Thoracic aorta (tissue), 2 donors: ENCODE results near the gene ADPRHL1. TPM values are rescaled to one million over a fixed set of nuclear protein-coding genes. Genes with fewer than 3 reads are reported as not detected.

Experiments
- ATAC-seq: fragments of 150-250 bp; one replicate; pipeline ENCODE4 v1.8.0; 2017; ENCODE audit warnings: low read depth; ENCODE audit not compliant: insufficient number of reproducible peaks, low FRiP score
- DNase-seq: peaks from one replicate; pipeline ENCODE4 v3.0.0-alpha.2; 2020; ENCODE audit warnings: low spot score
- H3K27ac ChIP-seq, 2 donors: fragments of 200-600 bp; sonication (generic); 1 replicate in 1 of 2; 2 replicates in 1 of 2; pipeline ENCODE4 v1.5.1; 2016; ENCODE audit warnings: mild to moderate bottlenecking in 2 of 2, moderate library complexity in 2 of 2
- H3K27me3 ChIP-seq: fragments of 200-600 bp; sonication (generic); replicated peaks from 2 replicates; pipeline ENCODE4 v1.6.0; 2016; ENCODE audit warnings: mild to moderate bottlenecking; ENCODE audit not compliant: insufficient read depth
- H3K36me3 ChIP-seq: fragments of 200-600 bp; sonication (generic); one replicate; pipeline ENCODE4 v1.5.1; 2016
- H3K4me1 ChIP-seq, 2 donors: fragments of 200-600 bp; sonication (generic); 1 replicate in 1 of 2; 2 replicates in 1 of 2; pipeline versions ENCODE4 v1.5.1 to v1.6.0; 2016; ENCODE audit warnings: low read depth in 2 of 2, mild to moderate bottlenecking in 1 of 2; ENCODE audit not compliant: control insufficient read depth in 1 of 2
- H3K4me3 ChIP-seq: fragments of 200-600 bp; sonication (generic); 2 replicates; pipeline ENCODE4 v1.5.1; 2016; ENCODE audit warnings: mild to moderate bottlenecking
- H3K9me3 ChIP-seq: fragments of 200-600 bp; sonication (generic); 2 replicates; pipeline ENCODE4 v1.5.1; 2016
- total RNA-seq, 2 donors: library from RNA; depleted of rRNA; stranded (reverse); fragments of >200 nt; gene quantifications; one replicate each; pipeline versions ENCODE4 v1.1.0 to v1.2.3, GENCODE V29; 2016
- TF ChIP-seq, protein P1 (sequence below): fragments of 200-600 bp; sonication (generic); IDR thresholded peaks from one replicate; pipeline ENCODE4 v1.5.1; 2019; ENCODE audit warnings: antibody characterized with exemption

Gene ADPRHL1
- total RNA-seq, 2 donors from 2014 or later: 11.8 to 12.6 TPM

DNA sequence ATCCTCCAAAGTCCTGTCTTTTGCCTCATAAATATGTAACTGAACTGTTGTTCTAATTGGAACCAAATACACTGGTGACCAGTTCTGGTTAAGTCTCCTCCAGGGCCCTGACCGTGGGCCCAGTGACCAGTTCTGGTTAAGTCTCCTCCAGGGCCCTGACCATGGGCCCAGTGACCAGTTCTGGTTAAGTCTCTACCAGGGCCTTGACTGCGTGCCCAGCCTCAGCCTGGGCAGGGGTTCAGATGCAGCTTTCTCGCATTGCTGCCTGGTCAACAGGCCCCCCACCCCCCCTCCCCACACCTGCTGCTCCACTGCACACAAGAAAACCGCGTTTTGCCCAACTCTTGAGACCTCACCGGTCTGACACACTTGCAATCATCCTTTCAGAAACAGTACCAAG lies 85.5 kb downstream of the ADPRHL1 start:
- no peaks in the 10 kb centered on the region for H3K27me3 ChIP-seq
- H3K36me3 ChIP-seq: no peaks in the 10 kb centered on the region
- H3K4me1 ChIP-seq: peaks cover 3 to 5% of the 10 kb centered on the region in 2 donors
- H3K27ac ChIP-seq: no peak overlapping the region
- no peak for ATAC-seq
- no peak for DNase-seq
- H3K9me3 ChIP-seq: no peaks in the 10 kb centered on the region
- TF ChIP-seq, protein P1, sequence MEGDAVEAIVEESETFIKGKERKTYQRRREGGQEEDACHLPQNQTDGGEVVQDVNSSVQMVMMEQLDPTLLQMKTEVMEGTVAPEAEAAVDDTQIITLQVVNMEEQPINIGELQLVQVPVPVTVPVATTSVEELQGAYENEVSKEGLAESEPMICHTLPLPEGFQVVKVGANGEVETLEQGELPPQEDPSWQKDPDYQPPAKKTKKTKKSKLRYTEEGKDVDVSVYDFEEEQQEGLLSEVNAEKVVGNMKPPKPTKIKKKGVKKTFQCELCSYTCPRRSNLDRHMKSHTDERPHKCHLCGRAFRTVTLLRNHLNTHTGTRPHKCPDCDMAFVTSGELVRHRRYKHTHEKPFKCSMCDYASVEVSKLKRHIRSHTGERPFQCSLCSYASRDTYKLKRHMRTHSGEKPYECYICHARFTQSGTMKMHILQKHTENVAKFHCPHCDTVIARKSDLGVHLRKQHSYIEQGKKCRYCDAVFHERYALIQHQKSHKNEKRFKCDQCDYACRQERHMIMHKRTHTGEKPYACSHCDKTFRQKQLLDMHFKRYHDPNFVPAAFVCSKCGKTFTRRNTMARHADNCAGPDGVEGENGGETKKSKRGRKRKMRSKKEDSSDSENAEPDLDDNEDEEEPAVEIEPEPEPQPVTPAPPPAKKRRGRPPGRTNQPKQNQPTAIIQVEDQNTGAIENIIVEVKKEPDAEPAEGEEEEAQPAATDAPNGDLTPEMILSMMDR: no peak
- no peak overlapping the region for H3K4me3 ChIP-seq

DNA sequence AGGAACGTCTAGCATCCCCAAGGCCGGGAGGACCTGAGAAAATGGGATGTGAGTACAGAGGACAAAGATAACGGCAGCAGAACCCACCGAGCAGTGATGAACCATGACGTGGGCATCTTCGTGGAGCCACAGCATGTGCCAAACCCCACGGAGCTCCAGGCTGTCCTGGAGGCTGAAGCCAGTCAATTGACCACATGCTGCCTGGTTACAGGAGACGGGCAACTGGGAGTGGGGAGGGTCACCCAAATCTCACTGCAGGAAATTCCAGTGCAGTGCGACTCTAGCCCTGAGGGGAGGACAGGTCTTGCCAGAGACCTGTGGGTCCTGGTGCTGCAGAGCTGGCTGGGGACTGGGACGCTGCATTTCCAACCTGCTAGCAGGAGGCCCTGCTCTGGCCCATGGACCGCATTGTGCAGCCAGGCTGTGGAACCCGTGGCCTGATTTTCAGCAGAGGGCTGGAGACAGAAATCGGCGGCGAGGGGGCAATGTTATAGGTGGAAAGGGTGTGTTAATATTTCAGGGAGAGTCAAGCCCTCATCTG lies 86.2 kb downstream of the ADPRHL1 start:
- Histone ChIP-seq H3K36me3 (no peaks in the 10 kb centered on the region), H3K9me3 (no peaks in the 10 kb centered on the region), H3K27ac (no peak overlapping the region), H3K4me3 (no peak overlapping the region), H3K27me3 (no peaks in the 10 kb centered on the region), H3K4me1 (peaks cover 3 to 5% of the 10 kb centered on the region in 2 donors)
- TF ChIP-seq, protein P1: no peak
- no peak for ATAC-seq
- DNase-seq: no peak

DNA sequence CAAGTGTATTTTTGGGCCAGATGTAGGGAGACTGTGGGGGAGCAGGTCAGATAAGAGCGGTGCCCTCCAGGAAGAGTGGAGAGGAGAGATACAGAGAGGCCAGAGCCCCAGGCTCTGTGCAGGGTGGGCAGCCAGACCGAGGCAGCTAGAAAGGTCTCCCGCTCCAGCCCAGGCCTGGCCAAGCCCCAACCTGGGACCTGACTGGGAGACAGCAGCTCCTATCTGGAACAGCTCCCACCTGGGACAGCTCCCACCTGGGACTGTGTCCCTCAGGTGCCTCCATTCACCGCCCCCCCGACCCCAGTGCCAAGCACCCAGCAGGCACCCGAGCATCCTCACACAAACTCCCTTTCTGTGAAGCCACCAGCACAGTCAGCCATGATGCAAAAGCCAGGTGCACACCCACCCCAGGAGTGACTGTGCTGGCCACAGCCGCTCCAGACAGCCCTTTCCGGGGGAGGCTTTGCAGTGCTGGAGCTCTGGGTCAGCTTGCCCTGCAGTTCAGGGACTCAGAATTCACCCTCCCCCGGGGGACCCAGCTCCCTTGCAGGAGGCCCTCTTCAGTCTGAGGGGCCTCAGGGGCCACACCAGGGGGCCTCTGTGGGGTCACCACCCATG lies 87.2 kb downstream of the ADPRHL1 start:
- Histone ChIP-seq H3K4me3 (no peak overlapping the region), H3K4me1 (peaks cover 3 to 5% of the 10 kb centered on the region in 2 donors), H3K27me3 (no peaks in the 10 kb centered on the region), H3K27ac (no peak overlapping the region), H3K9me3 (no peaks in the 10 kb centered on the region), H3K36me3 (no peaks in the 10 kb centered on the region)
- TF ChIP-seq, protein P1: no peak
- DNase-seq (no peak), ATAC-seq (no peak)

DNA sequence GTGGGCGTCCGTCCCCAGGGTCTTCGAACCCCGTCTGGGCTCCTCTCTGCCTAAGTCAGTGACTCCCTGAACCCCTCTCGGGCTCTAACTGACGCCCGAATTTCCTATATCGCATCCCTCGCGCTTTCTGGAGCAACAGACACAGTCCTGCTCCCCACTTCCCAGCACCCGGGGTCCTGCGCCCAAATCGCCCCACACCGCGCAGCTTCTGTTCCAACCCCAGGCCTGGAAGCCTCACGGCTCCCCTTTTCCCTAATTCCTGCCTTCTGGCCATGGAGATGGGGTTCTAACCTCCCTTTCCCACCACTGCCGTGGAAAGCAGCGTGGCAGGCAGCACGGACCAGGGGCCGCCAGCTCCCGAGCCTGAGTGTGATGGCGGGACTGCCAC lies 87.7 kb downstream of the ADPRHL1 start:
- no peak for ATAC-seq
- no peak overlapping the region for H3K27ac ChIP-seq
- no peaks in the 10 kb centered on the region for H3K27me3 ChIP-seq
- H3K36me3 ChIP-seq: no peaks in the 10 kb centered on the region
- H3K9me3 ChIP-seq: no peaks in the 10 kb centered on the region
- no peak for DNase-seq
- peaks cover 3 to 5% of the 10 kb centered on the region in 2 donors for H3K4me1 ChIP-seq
- H3K4me3 ChIP-seq: no peak overlapping the region
- TF ChIP-seq, protein P1: no peak

DNA sequence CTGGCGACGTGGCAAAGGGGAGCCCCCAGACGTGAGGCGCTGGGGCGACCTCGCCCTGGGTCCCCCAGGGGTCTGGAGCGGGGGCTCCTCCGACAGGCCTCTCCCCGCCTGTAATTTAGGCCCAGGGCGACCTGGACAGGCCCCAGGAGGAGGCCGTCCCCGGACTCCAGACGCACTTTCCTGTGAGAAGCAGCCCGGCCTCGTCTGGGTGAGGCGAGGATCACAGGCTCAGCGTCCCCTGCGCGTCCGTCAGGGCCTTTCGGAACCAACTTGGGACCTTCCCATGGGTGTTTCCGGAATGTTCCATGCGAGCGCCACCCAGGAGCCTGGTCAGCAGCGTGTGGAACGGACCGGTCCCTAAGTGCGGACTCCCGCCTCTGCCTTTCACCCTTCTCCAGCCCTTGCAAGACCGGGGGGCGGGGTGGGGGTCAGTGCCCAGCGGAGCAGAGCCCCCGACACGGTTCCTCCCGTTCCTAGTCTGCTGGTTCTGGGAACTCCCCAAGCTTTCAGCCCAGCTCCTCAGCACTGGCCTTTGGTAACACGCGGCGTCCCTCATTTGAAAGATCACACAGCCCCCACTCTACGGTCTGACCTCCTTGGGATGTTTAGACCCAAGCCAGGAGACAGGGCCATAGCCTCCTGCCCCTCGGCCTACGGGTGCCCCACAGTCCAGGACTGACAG lies 88.2 kb downstream of the ADPRHL1 start:
- Histone ChIP-seq H3K27ac (peak overlapping the region in 1 of 2 donors; percentile 50), H3K9me3 (no peaks in the 10 kb centered on the region), H3K27me3 (no peaks in the 10 kb centered on the region), H3K4me1 (peaks cover 3 to 5% of the 10 kb centered on the region in 2 donors), H3K4me3 (peak overlapping the region; percentile 61), H3K36me3 (no peaks in the 10 kb centered on the region)
- no peak for DNase-seq
- ATAC-seq: no peak
- TF ChIP-seq, protein P1: no peak
